HG02884 (cell line): ENCODE results near the gene PSMG2.
A peak's percentile ranks its signal among the peaks of the same experiment; 100 is the strongest.

Experiments
- ATAC-seq: cut with Tn5 transposase; IDR thresholded peaks from one replicate; pipeline ENCODE4 v1.9.1; 2021; ENCODE audit warnings: mild to moderate bottlenecking, moderate library complexity; ENCODE audit not compliant: unreplicated experiment

Gene PSMG2

GRCh38 chr18:12702221-12703095 lies at the start of gene PSMG2, which contains the start of gene CEP76:
Gene PSMG2, plus strand, starts transcription at chr18:12703042. Its CDS starts 66 bp downstream, at chr18:12703108.
Gene CEP76, minus strand, starts transcription at chr18:12702723. Its CDS starts 175 bp downstream, at chr18:12702548.
- ATAC-seq = peak; percentile 74

- no peak for ATAC-seq
Measured at GRCh38 chr18:12654971-12655370, 47.9 kb upstream of the PSMG2 start.

- ATAC-seq = no peak
Measured at GRCh38 chr18:12656605-12656937, 46.3 kb upstream of the PSMG2 start.

- ATAC-seq = peak; percentile 34
Measured at GRCh38 chr18:12656938-12657683, 45.7 kb upstream of the PSMG2 start.

GRCh38 chr18:12657684-12658425 lies 45.0 kb upstream of the PSMG2 start, which contains the start of gene SPIRE1:
Gene SPIRE1, minus strand, starts transcription at chr18:12658107. Its CDS starts 241 bp downstream, at chr18:12657866.
- ATAC-seq = peak; percentile 71

GRCh38 chr18:12658426-12659138 lies 44.3 kb upstream of the PSMG2 start:
- ATAC-seq = peak; percentile 20

GRCh38 chr18:12659904-12660605 lies 42.8 kb upstream of the PSMG2 start:
- ATAC-seq = no peak

- ATAC-seq = no peak
Measured at GRCh38 chr18:12668041-12668440, 34.8 kb upstream of the PSMG2 start.

- no peak for ATAC-seq
Measured at GRCh38 chr18:12679183-12679786, 23.6 kb upstream of the PSMG2 start.

- no peak for ATAC-seq
Measured at GRCh38 chr18:12686100-12686499, 16.7 kb upstream of the PSMG2 start.

GRCh38 chr18:12689256-12689850 lies 13.5 kb upstream of the PSMG2 start:
- ATAC-seq = no peak

- no peak for ATAC-seq
Measured at GRCh38 chr18:12692206-12692605, 10.6 kb upstream of the PSMG2 start.

GRCh38 chr18:12694032-12694431 lies 8.8 kb upstream of the PSMG2 start:
- no peak for ATAC-seq

- ATAC-seq = no peak
Measured at GRCh38 chr18:12699747-12700146, 3.1 kb upstream of the PSMG2 start.

- no peak for ATAC-seq
Measured at GRCh38 chr18:12701161-12701560, 1.7 kb upstream of the PSMG2 start.

- no peak for ATAC-seq
Measured at GRCh38 chr18:12703096-12703567, 290 bp downstream of the PSMG2 start.

- no peak for ATAC-seq
Measured at GRCh38 chr18:12703664-12704063, 822 bp downstream of the PSMG2 start.

GRCh38 chr18:12711446-12711845 lies 8.6 kb downstream of the PSMG2 start:
- ATAC-seq = no peak
